Endothelial cell of umbilical vein (primary cell): Measurements from ENCODE around the gene STK11IP. TPM values are rescaled to one million over a fixed set of nuclear protein-coding genes. Genes with fewer than 3 reads are reported as not detected.

Experiments
- BruUV-seq: library from RNA; stranded (reverse); fragments of 400-500 nt; replicated peaks from 2 replicates; lab custom pipeline; 2021; lab: Mats Ljungman, UMichigan
- CTCF ChIA-PET: fragments of 300-600, 350-600 bp; sonication (Branson Sonifier 250); formaldehyde crosslinking; loops from one replicate; lab custom pipeline; 2021; ENCODE audit warnings: antibody characterized with exemption, inconsistent platforms; lab: Charles Lee
- POLR2A ChIA-PET: fragments of 300-600, 350-600 bp; sonication (Branson Sonifier 250); formaldehyde crosslinking; loops from one replicate; lab custom pipeline; 2021; ENCODE audit warnings: antibody characterized with exemption, inconsistent platforms; lab: Charles Lee
- DNase-seq: peaks from one replicate; pipeline ENCODE4 v3.0.0-alpha.2; 2011; ENCODE audit warnings: low read depth, low spot score
- FAIRE-seq: peaks from 2 replicates; lab custom pipeline; 2011; peaks lifted over from hg19 to GRCh38; lab: Jason Lieb, UNC
- H2AFZ ChIP-seq: 2 replicates; pipeline ENCODE4 v1.6.0; 2012; ENCODE audit warnings: low read depth, low read length, control low read depth, inconsistent platforms
- H3K27ac ChIP-seq: 2 replicates; pipeline ENCODE4 v1.5.1; 2011; ENCODE audit warnings: low read depth, mild to moderate bottlenecking, control low read depth, low read length, moderate library complexity; ENCODE audit not compliant: insufficient read depth
- H3K27me3 ChIP-seq, 2 experiments: 2 replicates each; pipeline versions ENCODE4 v1.6.0 to v1.6.1; 2011; ENCODE audit warnings: low read length in 2 of 2, mixed read lengths in 1 of 2; ENCODE audit not compliant: control insufficient read depth in 2 of 2, insufficient read depth in 2 of 2
- H3K36me3 ChIP-seq, 2 experiments: 2 replicates in 1 of 2; 3 replicates in 1 of 2; pipeline ENCODE4 v1.5.1; 2011; ENCODE audit warnings: low read length in 2 of 2, mild to moderate bottlenecking in 1 of 2, moderate library complexity in 1 of 2; ENCODE audit not compliant: control insufficient read depth in 2 of 2, insufficient read depth in 2 of 2; ENCODE audit errors: extremely low read depth in 1 of 2
- H3K4me1 ChIP-seq: 3 replicates; pipeline ENCODE4 v1.5.1; 2011; ENCODE audit warnings: mild to moderate bottlenecking, low read length; ENCODE audit not compliant: control insufficient read depth, insufficient read depth; ENCODE audit errors: extremely low read depth
- H3K4me2 ChIP-seq: 2 replicates; pipeline ENCODE4 v1.6.1; 2011; ENCODE audit warnings: low read length, control low read depth, mixed read lengths; ENCODE audit not compliant: insufficient read depth
- H3K4me3 ChIP-seq, 3 experiments: fragments of 200-600 bp in 1 of 3; sonication (generic), shearing (Covaris generic) in 1 of 3; replicated peaks in 1 of 3; 2 replicates each; pipeline ENCODE4 v1.5.1; 2011 to 2016; ENCODE audit warnings: control low read depth in 3 of 3, low read length in 3 of 3, mild to moderate bottlenecking in 2 of 3, inconsistent platforms in 1 of 3, low read depth in 1 of 3, moderate library complexity in 1 of 3; ENCODE audit not compliant: insufficient read depth in 1 of 3
- H3K79me2 ChIP-seq: 2 replicates; pipeline ENCODE4 v1.6.0; 2012; ENCODE audit warnings: low read length, inconsistent platforms; ENCODE audit not compliant: control insufficient read depth, insufficient read depth
- H3K9ac ChIP-seq: replicated peaks from 2 replicates; pipeline ENCODE3; 2011; ENCODE audit warnings: low read length, control low read depth; ENCODE audit not compliant: insufficient read depth; ENCODE audit errors: extremely low read depth
- H3K9me1 ChIP-seq: replicated peaks from 3 replicates; pipeline ENCODE4 v1.6.0; 2011; ENCODE audit warnings: mild to moderate bottlenecking, low read length; ENCODE audit not compliant: control insufficient read depth, insufficient read depth; ENCODE audit errors: extremely low read depth
- H3K9me3 ChIP-seq: replicated peaks from 2 replicates; pipeline ENCODE4 v1.5.1; 2012; ENCODE audit warnings: low read length, inconsistent platforms; ENCODE audit not compliant: control insufficient read depth, insufficient read depth
- H4K20me1 ChIP-seq: replicated peaks from 2 replicates; pipeline ENCODE3; 2011; ENCODE audit warnings: mild to moderate bottlenecking, low read length; ENCODE audit not compliant: control insufficient read depth, insufficient read depth; ENCODE audit errors: extremely low read depth
- EZH2 ChIP-seq: IDR thresholded peaks from 2 replicates; pipeline ENCODE4 v1.6.1; 2012; ENCODE audit warnings: borderline replicate concordance, low read depth, mild to moderate bottlenecking, moderate library complexity, low read length, inconsistent platforms; ENCODE audit not compliant: severe bottlenecking
- FOS ChIP-seq: IDR thresholded peaks from 2 replicates; pipeline ENCODE4 v1.6.1; 2011; ENCODE audit warnings: mild to moderate bottlenecking, low read length, moderate library complexity, borderline replicate concordance; ENCODE audit not compliant: insufficient read depth
- GATA2 ChIP-seq: IDR thresholded peaks from 2 replicates; pipeline ENCODE4 v1.7.0; 2011; ENCODE audit warnings: low read depth, mild to moderate bottlenecking, moderate library complexity, mixed read lengths, low read length; ENCODE audit not compliant: insufficient read length, insufficient read depth
- JUN ChIP-seq: IDR thresholded peaks from 2 replicates; pipeline ENCODE4 v1.6.1; 2011; ENCODE audit warnings: borderline replicate concordance, low read depth; ENCODE audit not compliant: insufficient read length, insufficient read depth
- MYC ChIP-seq: IDR thresholded peaks from one replicate; pipeline ENCODE4 v1.6.1; 2011; ENCODE audit warnings: mild to moderate bottlenecking, low read depth, low read length
- POLR2A ChIP-seq: IDR thresholded peaks from 2 replicates; pipeline ENCODE4 v1.6.1; 2012; ENCODE audit warnings: low read depth, mild to moderate bottlenecking, control low read depth, low read length
- POLR2AphosphoS5 ChIP-seq: IDR thresholded peaks from 2 replicates; pipeline ENCODE4 v1.6.1; 2012; ENCODE audit warnings: low read depth, mild to moderate bottlenecking, control low read depth, low read length, moderate library complexity; ENCODE audit not compliant: insufficient read depth
- dilution Hi-C: fragments of 300-500 bp; cut with MboI; formaldehyde crosslinking; loops from one replicate; pipeline ENCODE4 v1.15.0; 2019; ENCODE audit warnings: low sequenced_read_pairs; ENCODE audit not compliant: extremely low pct_ligation_motif_present
- intact Hi-C: fragments of 100-400 bp; cut with micrococcal nuclease; formaldehyde crosslinking; loops from one replicate; pipeline ENCODE4 v1.10.0; 2022
- polyA plus RNA-seq, 4 experiments: library from polyadenylated mRNA; depleted of rRNA in 3 of 4; stranded (reverse) in 3 of 4; unstranded in 1 of 4; fragments of >200 nt; gene quantifications; 2 replicates each; pipeline versions ENCODE4 v1.2.1 to v1.2.3, GENCODE V29; 2011 to 2012; ENCODE audit warnings: missing spikeins in 1 of 4
- total RNA-seq: library from RNA; stranded (reverse); gene quantifications from 2 replicates; pipeline ENCODE4 v1.2.3, GENCODE V29; 2021
- TF ChIP-seq, protein P1 (sequence below): IDR thresholded peaks from 2 replicates; pipeline ENCODE4 v1.6.1; 2011; ENCODE audit not compliant: insufficient read depth, insufficient read length
- TF ChIP-seq, protein P2 (sequence below), 2 donors: IDR thresholded peaks; 1 replicate in 1 of 2; 2 replicates in 1 of 2; pipeline ENCODE4 v1.5.1; 2011; ENCODE audit warnings: low read length in 2 of 2, mild to moderate bottlenecking in 2 of 2, moderate library complexity in 2 of 2, control low read depth in 1 of 2, inconsistent platforms in 1 of 2, low read depth in 1 of 2; ENCODE audit not compliant: insufficient read depth in 1 of 2; ENCODE audit errors: extremely low read depth in 1 of 2

Gene STK11IP
- total and polyA plus RNA-seq, 2 donors (not counting 3 experiments of a cell fraction or from before 2014, with no cell fraction given): 17.7 to 19.2 TPM

DNA sequence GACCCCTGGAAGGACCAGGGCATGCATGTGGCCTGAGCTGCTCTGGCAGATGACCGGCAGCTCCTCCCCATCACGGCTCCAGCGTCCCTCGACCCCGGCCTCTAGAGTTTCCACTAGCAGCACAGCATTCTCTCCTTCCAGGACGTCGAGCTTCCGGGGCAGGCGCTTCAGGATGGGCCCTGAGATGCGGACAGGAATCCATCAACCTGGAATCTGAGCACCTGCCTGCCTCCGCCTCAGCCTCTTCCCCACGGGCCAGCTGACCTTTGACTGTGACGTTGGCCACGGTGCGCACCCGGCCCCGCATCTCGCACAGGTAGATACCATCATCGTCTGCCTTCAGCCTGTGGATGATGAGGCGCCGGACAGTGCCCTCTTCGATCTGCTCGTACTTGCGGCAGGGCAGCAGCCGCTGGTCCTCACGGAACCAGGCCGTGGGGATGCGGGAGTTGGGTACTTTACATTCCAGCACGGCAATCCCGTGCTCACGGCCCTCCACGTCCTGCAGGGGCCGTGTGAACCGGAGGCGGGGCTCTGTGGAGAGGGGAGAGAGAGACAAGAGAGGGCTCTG, 29.8 kb upstream of the STK11IP start:
- no peaks in the 10 kb centered on the region for H4K20me1 ChIP-seq
- no peak overlapping the region for H3K27ac ChIP-seq
- H3K9ac ChIP-seq: no peak overlapping the region
- H3K27me3 ChIP-seq: peaks cover 4 to 22% of the 10 kb centered on the region in 2 experiments
- H3K9me3 ChIP-seq: no peaks in the 10 kb centered on the region
- H3K79me2 ChIP-seq: no peaks in the 10 kb centered on the region
- POLR2A ChIA-PET: no interaction called here
- H3K36me3 ChIP-seq: no peaks in the 10 kb centered on the region
- H3K4me3 ChIP-seq: no peak overlapping the region
- FAIRE-seq: no peak
- DNase-seq: no peak
- intact Hi-C loops (no loop called here), dilution Hi-C loops (no loop called here)
- H3K4me2 ChIP-seq: no peak overlapping the region
- CTCF ChIA-PET: no interaction called here
- H3K9me1 ChIP-seq: no peaks in the 10 kb centered on the region
- no peaks in the 10 kb centered on the region for H3K4me1 ChIP-seq
- TF ChIP-seq POLR2AphosphoS5: no peak
- TF ChIP-seq FOS: no peak
- TF ChIP-seq EZH2: no peak
- TF ChIP-seq, protein P1, sequence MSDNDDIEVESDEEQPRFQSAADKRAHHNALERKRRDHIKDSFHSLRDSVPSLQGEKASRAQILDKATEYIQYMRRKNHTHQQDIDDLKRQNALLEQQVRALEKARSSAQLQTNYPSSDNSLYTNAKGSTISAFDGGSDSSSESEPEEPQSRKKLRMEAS: no peak
- no peak for TF ChIP-seq MYC
- TF ChIP-seq POLR2A: no peak
- TF ChIP-seq GATA2: no peak
- BruUV-seq: no TSS peak
- H2AFZ ChIP-seq: no peak overlapping the region

GRCh38 chr2:219569041-219569440, 28.6 kb upstream of the STK11IP start:
- H2AFZ ChIP-seq: no peak overlapping the region
- ChIA-PET CTCF (interaction anchor here (0.9 kb wide), 1 partner anchor 9 kb away, joined by 3 read pairs; no protein-coding TSS in a partner anchor), POLR2A (no interaction called here)
- no peak overlapping the region for H3K4me2 ChIP-seq
- H3K4me1 ChIP-seq: no peaks in the 10 kb centered on the region
- no peaks in the 10 kb centered on the region for H3K79me2 ChIP-seq
- H3K27ac ChIP-seq: no peak overlapping the region
- H4K20me1 ChIP-seq: no peaks in the 10 kb centered on the region
- H3K4me3 ChIP-seq: no peak overlapping the region
- FAIRE-seq (no peak), DNase-seq (no peak)
- intact Hi-C loops (no loop called here), dilution Hi-C loops (no loop called here)
- no peak for TF ChIP-seq JUN
- no peak for TF ChIP-seq EZH2
- no peak for TF ChIP-seq FOS
- TF ChIP-seq GATA2: no peak
- no peak for TF ChIP-seq POLR2AphosphoS5
- TF ChIP-seq POLR2A: no peak
- TF ChIP-seq, protein P2, sequence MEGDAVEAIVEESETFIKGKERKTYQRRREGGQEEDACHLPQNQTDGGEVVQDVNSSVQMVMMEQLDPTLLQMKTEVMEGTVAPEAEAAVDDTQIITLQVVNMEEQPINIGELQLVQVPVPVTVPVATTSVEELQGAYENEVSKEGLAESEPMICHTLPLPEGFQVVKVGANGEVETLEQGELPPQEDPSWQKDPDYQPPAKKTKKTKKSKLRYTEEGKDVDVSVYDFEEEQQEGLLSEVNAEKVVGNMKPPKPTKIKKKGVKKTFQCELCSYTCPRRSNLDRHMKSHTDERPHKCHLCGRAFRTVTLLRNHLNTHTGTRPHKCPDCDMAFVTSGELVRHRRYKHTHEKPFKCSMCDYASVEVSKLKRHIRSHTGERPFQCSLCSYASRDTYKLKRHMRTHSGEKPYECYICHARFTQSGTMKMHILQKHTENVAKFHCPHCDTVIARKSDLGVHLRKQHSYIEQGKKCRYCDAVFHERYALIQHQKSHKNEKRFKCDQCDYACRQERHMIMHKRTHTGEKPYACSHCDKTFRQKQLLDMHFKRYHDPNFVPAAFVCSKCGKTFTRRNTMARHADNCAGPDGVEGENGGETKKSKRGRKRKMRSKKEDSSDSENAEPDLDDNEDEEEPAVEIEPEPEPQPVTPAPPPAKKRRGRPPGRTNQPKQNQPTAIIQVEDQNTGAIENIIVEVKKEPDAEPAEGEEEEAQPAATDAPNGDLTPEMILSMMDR (IDR thresholded peaks at IDR 0.05; ENCODE audit: extremely low read depth in 1 of 2, insufficient read depth in 1 of 2, low read depth in 1 of 2, low read length in 2 of 2): no peak
- TF ChIP-seq MYC: no peak
- no peaks in the 10 kb centered on the region for H3K36me3 ChIP-seq
- no TSS peak for BruUV-seq
- H3K9ac ChIP-seq: no peak overlapping the region
- no peaks in the 10 kb centered on the region for H3K9me1 ChIP-seq
- H3K9me3 ChIP-seq: no peaks in the 10 kb centered on the region
- peaks cover 8 to 25% of the 10 kb centered on the region in 2 experiments for H3K27me3 ChIP-seq
